Measurements from ENCODE around the gene HIGD1A.

The HIGD1A gene

DNA sequence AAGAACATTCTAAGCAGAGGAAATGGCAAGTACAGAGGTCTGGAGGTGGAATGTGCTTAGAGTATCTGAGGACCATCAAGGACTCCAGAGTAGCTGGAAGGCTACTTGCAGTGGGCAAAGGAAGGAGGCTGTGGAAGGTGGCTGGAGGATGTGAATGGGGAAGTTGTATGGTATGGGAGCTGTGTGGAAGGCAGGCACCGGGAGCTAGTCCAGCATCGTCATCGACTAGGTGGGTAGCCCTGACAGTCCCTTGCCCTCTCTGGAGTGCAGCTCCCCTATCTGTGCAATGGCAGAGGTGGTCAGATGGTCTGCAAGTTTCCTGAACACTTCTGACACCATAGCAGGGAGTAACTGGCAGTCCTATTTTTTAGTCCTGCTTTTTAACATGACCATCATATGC, 50.5 kb downstream of the HIGD1A start:
- DNase-seq, result no peak

DNA sequence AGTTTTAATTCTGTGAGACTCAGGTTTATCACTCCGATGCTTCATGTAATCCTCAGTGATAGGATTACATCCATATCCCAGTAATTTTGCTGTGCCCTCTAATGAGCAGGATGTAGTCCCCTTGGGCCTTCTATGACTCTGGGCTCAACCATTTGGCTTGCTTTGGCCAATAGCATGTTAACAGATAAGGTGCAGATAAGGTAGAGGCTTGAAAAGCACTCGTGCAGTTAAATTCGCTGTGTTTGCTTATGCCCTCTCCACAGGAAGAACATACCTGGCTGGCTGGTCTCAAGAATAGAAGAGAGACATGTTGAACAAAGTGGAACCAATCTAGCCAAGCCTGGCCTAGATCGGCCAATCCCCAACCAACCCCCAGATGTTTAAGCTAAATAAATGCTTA, 51.3 kb downstream of the HIGD1A start:
- DNase-seq, result no peak

DNA sequence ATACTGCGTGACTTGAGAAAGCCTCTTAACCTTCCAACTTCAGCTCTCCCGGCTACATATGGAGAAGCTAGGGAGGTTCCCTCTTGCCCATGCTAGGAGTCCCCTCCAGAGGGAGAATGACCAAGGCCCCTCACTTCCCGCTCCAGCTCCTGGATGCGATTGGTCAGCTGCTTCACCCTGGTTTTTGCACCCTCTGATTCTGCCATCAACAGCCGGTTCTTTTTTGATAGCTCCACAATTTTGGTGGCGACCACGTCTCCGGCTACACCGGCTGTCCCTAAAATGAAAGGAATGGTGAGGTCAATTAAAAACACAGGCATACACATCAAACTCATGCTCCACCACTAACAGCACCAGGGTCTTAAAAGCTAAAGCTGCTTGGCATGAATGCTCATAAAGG, 51.8 kb downstream of the HIGD1A start:
- no peak for DNase-seq

DNA sequence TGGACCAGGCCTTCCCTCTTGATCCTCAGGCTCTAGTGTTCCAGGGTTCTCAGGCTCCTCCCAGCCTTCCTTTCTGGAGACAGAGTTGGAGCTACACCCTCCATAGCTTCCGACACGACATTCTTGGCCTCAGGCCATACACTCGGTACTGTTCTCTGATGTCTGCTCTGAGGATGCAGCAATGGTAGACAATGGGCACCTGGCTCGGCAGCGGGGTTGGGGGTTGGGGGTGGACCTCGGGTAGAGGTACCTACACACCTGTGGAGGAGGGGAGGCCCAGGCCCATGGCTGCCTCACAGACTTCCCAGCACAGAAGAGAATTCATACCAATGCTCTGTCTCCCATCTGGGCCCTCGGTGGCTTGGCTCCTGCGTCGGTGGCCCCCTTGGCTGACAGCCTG, 52.7 kb downstream of the HIGD1A start:
- no peak for DNase-seq

DNA sequence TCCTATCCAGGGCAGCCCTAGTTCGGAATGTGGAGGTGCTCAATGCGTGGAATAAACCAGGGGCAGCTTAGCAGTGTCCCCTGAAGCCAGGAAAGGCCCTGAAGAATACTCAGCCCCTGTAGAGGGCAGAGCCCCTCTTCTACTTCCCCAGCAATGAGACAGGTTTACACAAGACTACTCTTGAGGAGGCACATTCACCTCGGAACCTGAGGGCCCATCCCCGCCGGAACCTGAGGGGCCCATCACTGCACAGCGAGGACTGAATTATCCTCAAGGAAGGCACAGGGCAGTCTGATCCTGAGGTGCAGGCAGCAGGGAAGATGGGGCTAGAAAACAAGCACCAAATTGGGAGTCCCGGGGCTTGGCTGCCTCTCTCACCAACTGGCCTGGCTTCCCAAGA, 53.5 kb downstream of the HIGD1A start:
- no peak for DNase-seq

DNA sequence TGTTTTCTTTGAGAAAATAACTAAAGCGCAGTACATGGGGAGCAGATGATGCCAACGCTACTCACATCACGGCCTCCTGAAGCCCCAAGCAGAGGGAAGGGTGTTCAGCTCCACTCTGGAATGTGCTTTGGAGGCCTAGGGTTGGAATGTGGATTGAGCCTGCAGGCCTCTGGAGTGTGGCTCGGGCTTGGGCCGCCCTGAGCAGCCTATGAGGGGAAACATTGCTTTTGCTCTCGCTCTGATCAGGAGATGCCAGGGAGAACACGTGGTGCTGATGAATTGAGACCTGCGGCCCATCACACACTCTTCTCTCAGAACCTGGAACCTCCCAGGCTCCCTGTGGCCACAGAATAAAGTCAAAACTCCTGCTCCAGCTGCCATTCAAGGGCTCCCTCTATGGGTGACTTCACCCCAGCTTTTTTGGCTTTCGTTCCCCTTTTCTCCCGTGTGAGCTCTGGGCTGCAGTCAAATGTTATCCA, 54.5 kb downstream of the HIGD1A start:
- DNase-seq, result no peak

DNA sequence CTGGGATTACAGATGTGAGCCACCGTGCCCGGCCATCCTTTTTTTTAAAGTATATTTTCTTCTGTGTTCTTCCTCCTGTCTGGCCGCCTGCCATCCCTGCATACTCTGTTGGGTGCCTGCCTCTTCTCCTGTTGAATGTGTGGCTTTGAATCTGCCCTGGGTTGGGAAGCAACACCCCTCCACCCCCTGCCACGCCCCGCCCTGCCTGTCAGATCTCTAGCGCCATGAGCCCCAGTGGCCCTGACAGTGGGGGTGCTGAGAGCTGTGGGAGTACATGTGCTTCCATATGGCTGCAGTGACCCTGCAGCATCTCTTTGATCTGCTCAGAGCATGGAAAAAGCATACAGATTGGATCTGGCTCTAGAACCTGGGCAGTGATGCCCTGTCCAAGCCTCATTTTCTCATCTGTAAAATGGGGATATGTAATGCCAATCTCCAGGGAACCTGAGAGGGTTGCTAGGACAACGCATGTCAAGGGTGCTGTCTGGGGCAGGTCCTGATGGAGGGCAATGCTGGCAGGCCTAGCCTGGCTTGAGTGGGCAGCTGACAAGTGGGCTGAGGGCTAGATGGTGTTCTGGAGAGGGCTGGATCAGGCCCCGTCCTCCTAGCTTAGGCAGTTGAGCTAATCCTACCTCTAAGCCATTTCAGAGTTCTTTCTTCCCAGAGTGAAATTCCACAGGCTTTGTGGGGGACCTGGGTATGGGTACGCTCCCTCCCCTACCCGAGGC, 55.1 kb downstream of the HIGD1A start:
- DNase-seq, result no peak

DNA sequence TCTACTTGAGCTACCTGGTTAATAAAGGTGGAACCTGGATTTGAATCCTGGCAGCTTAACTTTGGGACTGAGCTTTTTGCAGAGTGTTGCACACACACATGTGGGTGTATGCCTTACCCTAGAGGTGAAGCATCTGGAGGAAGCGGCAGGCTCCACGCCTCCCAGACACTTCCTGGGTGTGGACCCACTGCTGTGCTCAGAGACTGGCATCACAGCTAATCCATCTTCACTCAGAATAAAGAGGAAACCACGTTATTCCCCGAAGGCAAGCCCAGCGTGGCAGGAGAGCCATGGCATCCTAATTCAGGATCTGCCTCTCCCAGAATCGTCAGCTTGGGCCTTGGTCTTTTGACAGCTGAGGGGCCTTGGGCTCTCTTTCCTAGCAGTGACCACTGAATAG, 56.7 kb downstream of the HIGD1A start:
- DNase-seq, result no peak

DNA sequence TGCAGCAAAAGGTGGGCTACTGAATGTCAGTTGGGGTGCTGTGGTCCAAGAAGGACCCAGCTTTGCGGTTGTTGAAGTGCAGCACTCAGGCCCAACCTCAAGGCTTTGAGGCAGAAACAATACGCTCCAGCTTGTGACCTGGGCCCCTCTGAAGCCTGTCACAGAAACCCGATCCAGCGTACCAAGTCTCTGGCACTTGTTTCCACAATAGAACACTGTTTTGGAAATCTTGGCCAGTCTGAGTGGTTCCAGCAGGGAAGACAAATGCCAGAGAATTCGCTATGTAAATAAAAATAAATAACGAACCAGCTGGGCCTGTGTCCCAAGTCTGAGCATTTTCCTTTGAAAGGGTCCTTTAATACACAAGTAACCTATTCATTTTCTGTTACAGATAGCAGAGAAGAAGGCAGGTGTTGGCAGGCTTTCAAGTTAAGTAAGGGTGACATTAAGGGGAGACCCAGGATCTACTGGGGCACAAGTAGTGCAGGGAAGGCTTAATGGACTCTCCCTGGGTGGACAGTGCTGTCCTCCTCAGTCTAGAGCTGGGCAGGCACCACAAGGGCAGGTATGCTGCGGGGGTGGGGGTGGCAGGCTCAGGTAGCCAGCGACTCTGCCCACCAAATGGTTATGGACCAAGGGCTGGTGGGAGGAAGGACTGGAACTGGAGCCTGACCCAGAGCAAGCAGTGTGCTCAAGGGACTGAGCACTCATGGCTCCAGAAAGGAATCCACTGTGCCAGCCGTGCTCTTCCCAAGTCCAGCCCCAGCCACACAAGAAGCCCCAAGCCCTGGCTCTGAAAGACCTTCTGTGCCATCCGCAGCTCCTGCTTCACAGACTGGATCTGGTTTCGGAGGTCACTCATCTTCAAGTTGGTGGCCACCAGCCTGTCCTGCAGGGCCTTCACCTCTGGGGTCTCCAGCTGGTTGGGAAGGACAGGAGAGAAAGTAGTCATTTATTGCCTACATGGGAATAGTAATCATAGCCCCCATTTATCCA, 57.5 kb downstream of the HIGD1A start:
- DNase-seq, result no peak

DNA sequence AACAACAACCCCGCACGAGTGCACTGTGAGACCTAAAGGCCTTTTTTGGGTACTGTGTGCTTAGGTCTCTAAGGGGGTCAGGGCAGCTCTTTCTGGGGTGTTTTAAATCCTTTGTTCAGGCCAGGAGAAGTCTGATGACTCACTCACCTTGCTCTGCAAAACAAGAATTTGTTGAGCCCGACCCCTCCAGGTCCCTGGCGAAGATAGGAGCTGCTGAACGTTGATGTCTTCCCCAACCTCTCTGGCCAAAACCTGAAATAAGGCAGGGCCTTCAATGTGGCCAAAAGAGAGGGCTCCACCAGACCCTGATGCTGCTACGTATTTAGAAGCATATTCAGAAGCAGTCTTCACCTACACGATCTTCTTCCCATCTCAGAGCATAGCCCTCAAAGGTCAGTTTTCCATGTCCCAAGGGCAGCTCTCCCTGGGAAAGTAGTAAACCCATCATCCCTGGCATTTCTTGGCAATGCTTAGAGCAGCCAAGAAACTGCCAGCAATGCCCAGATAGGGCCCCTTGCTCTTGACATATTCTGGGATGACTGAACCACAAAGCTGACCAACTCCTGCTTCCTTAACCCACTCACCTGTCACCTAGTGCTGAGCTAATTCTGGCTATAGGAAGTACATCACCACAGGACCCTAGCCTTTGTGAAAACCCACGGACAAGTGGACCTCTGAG, 58.4 kb downstream of the HIGD1A start:
- DNase-seq, result no peak

DNA sequence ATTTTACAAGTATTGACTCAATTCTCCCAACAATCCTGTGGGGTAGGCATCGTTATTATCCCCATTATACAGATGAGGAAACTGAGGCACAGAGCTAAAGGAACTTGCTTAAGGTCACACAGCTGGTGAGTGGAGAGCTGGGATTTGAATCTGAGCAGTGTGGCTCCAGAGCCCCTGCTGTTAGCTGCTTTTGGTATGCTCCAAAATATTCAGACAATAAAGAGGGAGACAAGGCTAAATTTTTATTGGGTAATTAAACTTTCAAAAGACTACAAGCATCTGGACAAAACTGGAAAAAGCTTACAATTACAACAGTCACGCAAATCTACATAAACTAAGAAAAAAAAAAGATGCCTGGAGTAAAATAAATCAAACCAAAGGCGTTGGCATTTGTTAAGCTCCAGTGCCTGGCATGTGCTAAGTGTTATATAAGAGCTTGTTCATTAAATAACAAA, 59.0 kb downstream of the HIGD1A start:
- DNase-seq, result no peak

DNA sequence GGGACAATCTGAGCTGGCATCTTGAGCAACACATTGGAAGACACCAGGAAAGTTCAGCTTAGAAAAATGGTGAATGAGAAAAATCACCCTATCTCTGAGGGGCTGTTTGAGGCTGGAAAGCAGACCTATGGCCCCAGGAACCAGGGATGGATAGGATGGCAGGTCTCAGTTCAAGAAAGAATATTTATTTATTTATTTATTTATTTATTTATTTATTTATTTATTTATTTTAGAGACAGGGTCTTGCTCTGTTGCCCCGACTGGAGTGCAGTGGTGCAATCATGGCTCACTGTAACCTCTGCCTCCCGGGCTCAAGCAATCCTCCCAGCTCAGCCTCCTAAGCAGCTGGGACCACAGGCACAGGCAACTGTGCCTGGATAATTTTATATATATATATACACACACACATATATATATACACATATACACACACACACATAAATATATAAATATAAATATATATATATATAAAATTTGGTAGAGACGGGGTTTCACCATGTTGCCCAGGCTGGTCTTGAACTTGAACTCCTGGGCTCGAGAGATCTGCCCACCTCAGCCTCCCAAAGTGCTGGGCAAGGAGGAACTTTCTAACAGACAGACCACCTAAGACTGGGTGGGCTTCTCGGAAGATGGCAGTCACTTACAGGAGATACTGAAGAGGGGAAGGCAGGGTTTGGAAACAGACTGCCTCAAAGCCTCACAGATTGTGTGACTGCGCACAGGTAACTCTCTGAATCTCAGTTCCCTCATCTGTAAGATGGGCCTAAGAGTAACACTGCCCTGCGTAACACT, 60.9 kb downstream of the HIGD1A start:
- DNase-seq, result no peak

DNA sequence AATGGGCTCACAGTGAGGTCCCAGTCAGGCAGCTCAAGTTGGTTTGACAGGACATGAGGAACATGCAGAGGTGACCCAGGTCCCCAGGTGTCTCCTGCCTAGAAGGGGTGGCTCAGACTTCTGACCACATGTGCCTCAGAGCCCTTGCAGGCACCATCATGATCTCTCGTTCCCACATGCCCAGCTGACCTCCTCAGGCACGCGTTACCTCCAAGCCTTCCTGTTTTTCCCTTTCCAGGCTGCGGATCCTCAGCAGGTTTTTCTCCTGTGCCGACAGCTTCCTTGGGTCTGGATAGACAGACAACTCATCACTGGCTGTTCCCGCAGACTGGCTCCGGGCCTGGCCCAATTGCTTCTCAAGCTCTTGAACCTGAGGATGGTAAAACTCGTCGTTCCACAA, 61.6 kb downstream of the HIGD1A start:
- DNase-seq, result no peak

DNA sequence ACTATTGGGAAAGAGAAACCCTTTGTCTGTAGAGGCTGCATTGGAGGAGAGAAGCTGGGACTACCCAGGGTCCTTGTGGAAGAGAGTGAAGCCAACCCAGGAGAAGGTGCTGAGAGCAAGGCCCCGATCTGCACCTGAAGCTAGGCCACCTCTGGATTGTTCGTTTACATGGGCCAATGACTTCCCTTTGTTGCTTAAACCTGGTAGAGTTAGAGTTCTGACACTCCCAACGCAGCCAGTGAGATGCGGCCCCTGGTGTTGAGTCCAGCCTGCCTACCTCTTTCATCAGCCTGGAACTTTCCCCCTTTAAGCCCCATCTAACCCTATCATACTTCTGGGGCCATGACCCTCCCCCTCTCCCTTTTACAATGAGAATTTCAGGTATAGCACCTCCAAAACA, 62.0 kb downstream of the HIGD1A start:
- DNase-seq, result no peak

DNA sequence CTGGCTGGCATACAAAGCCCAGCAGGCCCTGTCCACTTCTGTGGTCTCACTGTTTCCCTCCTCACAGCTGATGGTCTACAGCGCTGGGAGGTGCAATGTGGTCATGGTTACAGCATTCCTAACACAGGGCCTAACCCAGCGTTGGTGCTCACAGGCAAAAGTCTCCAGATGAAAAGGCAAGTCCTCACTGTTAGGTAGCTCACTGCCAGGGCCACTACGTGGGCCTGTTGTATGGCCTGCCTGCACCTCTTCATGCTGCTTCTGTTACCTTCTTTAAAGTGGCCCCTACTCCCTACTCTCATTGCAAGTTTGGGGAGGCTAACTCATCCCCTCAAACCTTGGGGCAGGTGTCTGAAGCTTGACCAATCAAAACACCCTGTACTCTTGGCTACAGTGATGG, 62.5 kb downstream of the HIGD1A start:
- DNase-seq, result no peak

DNA sequence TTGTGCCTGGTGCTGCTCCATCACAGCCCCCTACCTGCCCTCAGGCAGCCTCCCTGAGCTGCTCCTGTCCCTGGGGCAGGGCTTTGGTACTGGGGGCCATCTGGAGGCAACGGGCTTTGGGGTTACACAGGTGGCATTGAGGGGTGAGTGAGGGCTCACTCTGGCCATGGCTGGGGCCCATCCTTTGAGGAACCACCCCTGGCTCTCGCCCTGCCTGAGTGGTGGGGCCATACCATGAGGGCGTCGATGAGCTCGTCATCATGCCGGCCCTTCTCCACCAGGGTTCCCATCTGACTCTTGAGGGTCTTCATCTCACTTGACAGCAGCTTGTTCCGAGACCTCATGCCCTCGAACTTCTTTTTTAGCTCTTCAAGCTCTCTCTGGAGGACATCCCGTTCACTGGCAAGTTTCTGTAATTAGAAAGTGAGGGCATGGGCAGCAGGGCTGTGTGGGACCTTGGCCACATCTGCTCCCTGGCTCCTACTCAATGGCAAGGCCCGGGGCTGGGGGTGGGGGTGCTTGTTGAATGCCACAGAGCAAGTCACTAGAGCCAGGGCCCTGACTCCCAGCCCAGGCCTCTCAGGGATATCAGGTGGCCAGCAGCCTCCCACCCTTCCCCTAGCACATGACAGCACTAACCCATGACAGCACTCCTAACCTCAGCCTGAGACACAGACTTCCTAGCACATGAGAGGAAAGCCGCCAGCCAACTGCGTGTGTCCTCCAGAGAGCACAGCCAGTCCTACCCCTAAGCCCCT, 64.7 kb downstream of the HIGD1A start:
- DNase-seq, result no peak

DNA sequence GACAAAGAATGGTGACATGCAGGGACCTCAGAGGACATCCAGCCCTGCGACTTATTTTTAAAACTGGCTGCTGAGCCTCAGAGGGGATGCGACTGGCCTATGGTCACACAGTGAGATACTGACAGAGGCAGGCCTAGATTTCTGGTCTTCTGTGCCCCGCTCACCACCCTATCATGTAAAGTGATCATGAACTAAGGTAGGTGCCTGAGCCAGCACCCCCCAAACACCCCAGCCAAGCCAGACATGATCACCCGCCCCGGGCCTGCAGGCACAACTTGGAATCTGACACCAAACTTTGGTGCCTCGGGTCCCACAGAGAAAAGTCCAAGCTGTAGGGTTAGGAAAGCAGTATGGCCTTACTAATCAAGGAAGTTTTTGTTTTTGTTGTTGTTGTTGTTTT, 67.8 kb downstream of the HIGD1A start:
- no peak for DNase-seq

DNA sequence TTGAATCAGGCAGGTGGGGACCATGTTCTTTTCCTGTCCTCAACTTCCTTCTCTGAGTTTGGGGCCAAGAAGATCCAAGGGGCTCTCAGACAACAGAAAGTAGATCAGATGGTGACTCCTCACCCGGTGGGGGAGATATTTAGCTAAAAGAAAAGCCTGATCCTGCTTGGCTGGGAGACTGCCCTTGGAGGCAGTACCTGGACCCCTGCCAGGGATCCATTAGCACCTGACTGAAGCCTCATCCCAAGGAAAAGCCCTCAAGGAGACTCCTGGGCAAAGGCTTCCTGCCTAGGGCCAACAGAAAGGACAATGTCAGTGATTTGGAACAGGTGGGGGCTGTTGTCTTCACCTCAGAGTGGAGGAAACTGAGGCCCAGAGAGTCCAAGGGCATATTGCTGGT, 68.2 kb downstream of the HIGD1A start:
- DNase-seq, result no peak

DNA sequence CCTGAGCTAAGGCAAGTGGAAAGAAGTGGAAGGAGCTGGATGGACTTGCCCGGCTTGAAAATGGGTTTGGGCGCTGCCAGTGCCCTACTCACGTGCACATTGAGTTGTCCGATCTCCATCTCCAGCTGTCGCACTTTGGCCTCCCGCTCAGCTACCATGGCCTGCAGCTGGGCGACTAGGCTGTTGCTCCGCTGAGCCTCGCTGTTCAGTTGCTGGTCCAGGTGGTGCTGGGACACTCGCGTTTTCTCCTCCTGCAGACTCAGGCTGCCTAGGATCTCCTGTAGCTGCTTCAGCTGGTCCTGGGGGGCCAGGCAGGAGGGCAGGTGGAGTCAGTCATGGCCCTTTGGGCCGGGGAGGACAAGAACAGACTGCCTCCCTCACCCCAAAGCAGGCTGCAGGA, 68.7 kb downstream of the HIGD1A start:
- no peak for DNase-seq

DNA sequence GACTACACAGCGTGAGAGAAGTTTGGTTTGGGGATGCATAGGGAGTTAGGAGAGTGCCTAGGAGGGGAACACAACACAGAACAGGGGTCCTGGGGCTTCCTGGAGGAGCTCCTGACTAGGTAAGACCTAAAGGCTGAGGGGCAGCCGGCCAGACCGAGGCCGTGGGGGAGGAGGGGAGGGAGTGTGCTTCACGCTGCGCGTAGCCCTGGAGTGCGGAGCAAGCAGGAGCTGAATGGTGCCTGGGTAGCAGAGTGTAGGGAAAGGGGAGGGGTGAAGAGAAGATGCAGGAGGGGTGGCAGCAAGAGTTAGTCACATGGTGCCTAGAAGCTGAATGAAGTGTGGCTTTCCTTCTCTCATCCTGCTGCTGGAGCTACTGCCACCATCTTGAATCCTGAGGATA, 69.3 kb downstream of the HIGD1A start:
- DNase-seq, result no peak

DNA sequence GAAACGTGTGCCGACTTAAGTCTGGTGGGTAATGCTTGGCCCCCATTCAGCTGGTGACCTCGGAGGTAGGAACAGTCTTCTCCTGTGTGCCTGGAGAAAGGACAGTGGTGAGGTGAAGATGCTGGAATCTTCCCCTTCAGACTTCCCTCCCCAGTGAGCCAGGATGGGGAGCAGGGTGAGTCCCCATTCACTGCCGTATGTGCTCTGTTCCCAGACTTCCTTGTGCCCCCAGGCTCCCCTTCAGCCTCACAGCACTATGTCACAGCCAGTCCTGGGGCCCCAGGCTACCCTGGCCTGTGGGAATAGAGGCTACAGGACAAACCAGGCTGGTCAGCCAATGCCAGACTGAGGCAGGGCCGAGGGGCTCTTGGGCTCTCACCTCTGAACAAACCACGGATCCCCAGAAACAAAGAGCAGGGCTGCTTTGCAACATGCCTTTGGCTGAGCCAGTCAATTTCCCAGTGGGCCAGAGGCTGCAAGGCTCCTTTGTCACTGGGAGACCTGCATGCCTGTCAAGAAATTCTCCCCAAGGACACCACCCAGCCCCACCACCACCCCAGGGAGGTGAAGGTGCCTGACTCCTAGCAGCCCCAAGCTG, 69.9 kb downstream of the HIGD1A start:
- DNase-seq, result no peak
